Skeletal muscle tissue (tissue), 4 donors: ENCODE data around the gene PLCD4. TPM values are rescaled to one million over a fixed set of nuclear protein-coding genes. Genes with fewer than 3 reads are reported as not detected.
A peak's percentile ranks its signal among the peaks of the same experiment; 100 is the strongest.

Experiments
- H3K27ac ChIP-seq: one replicate; pipeline ENCODE4 v1.7.0; 2013; ENCODE audit warnings: mild to moderate bottlenecking, low read depth, low read length, inconsistent platforms
- H3K27me3 ChIP-seq, 3 donors: one replicate each; pipeline ENCODE4 v1.7.0; 2013; ENCODE audit warnings: low read length in 3 of 3; ENCODE audit not compliant: control insufficient read depth in 3 of 3, insufficient read depth in 3 of 3
- H3K36me3 ChIP-seq, 3 donors: one replicate each; pipeline ENCODE4 v1.7.0; 2013; ENCODE audit warnings: low read length in 3 of 3; ENCODE audit not compliant: control insufficient read depth in 3 of 3, insufficient read depth in 3 of 3
- H3K4me1 ChIP-seq, 3 donors: one replicate each; pipeline ENCODE4 v1.7.0; 2013; ENCODE audit warnings: low read length in 3 of 3, mild to moderate bottlenecking in 3 of 3; ENCODE audit not compliant: control insufficient read depth in 3 of 3, insufficient read depth in 3 of 3
- H3K4me3 ChIP-seq, 3 donors: one replicate each; pipeline ENCODE4 v1.7.0; 2013; ENCODE audit warnings: low read length in 3 of 3
- H3K9ac ChIP-seq, 3 donors: one replicate each; pipeline ENCODE4 v1.7.0; 2013; ENCODE audit warnings: low read length in 3 of 3, mild to moderate bottlenecking in 3 of 3, moderate library complexity in 2 of 3, low read depth in 1 of 3
- H3K9me3 ChIP-seq, 3 donors: one replicate each; pipeline ENCODE4 v1.7.0; 2013; ENCODE audit warnings: low read length in 3 of 3; ENCODE audit not compliant: control insufficient read depth in 3 of 3
- total RNA-seq: library from RNA; depleted of rRNA; stranded (reverse); fragments of >200 nt; gene quantifications from one replicate; pipeline ENCODE4 v1.2.3, GENCODE V29; 2014
- donor health status: Osteomylitis.

PLCD4 gene
- total RNA-seq, 1 donor from 2014 or later = 27.7 TPM

- H3K4me1 ChIP-seq = peaks cover 0 to 3% (median 0%) of the 10 kb centered on the region in 3 donors
- H3K27ac ChIP-seq = no peak overlapping the region
- H3K9ac ChIP-seq = no peak overlapping the region
- no peaks in the 10 kb centered on the region for H3K27me3 ChIP-seq
- peaks cover 69 to 84% (median 78%) of the 10 kb centered on the region in 3 donors for H3K36me3 ChIP-seq
- H3K4me3 ChIP-seq = no peak overlapping the region
- no peaks in the 10 kb centered on the region for H3K9me3 ChIP-seq
These were observed 35.1 kb downstream of the PLCD4 start for GRCh38 chr2:218642786-218643185.

DNA sequence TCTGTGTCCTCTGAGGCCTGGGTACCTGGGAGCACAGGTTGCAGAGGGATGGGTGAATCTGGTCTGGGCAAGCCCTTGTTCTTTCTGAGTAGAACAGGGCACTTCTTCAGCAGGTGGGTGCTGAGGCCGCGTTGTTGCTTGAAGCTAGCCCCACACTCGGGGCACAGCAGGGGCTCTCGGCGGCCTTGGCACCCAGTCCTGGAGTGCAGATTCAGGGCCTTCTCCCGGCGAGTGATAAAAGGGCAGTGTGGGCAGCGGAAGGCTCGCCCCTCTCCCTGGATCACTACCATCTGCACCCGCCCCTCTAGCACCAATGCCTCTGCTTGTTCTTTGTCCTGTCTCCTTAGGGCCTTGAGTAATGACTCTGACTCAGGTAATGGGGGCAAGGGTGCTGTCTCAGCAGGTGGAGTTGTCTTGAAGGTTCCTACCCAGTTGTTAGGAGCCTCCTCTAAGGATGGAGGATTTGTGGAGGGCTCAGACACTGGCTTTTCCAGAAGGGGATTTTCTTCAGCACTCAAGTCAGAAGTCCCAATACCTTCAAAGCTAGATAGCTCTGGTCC lies 36.1 kb downstream of the PLCD4 start:
- H3K9me3 ChIP-seq = no peaks in the 10 kb centered on the region
- H3K9ac ChIP-seq = no peak overlapping the region
- no peak overlapping the region for H3K27ac ChIP-seq
- peaks cover 69 to 84% (median 77%) of the 10 kb centered on the region in 3 donors for H3K36me3 ChIP-seq
- no peaks in the 10 kb centered on the region for H3K27me3 ChIP-seq
- no peak overlapping the region for H3K4me3 ChIP-seq
- peaks cover 0 to 7% (median 0%) of the 10 kb centered on the region in 3 donors for H3K4me1 ChIP-seq

DNA sequence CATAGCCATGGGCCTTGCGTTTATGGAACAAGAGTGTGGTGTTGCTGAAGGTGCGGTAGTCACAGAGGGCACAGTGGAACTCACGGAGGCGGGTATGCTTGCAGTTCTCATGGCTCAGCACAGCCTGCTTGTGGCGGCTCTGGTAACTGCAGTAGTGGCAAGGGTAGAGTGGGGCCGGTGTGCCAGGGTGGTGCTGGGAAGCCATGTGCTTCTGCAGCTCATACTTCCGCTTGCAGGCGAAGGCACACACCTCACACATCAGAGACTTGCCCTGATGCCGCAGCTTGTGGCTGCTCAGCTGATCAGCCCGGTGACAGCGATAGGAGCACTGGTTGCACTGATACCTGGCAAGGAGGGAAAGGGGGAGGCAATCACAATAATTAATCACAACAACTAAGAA lies 37.0 kb downstream of the PLCD4 start:
- peaks cover 73 to 85% (median 79%) of the 10 kb centered on the region in 3 donors for H3K36me3 ChIP-seq
- no peak overlapping the region for H3K9ac ChIP-seq
- H3K27me3 ChIP-seq = no peaks in the 10 kb centered on the region

GRCh38 chr2:218645126-218645525 lies 37.4 kb downstream of the PLCD4 start:
- H3K4me3 ChIP-seq = no peak overlapping the region
- no peak overlapping the region for H3K9ac ChIP-seq
- H3K27me3 ChIP-seq = no peaks in the 10 kb centered on the region
- H3K27ac ChIP-seq = no peak overlapping the region
- H3K9me3 ChIP-seq = no peaks in the 10 kb centered on the region
- peaks cover 74 to 88% (median 80%) of the 10 kb centered on the region in 3 donors for H3K36me3 ChIP-seq
- H3K4me1 ChIP-seq = peaks cover 0 to 7% (median 0%) of the 10 kb centered on the region in 3 donors

More for the DNA sequence above, 37.0 kb downstream of the PLCD4 start:
- H3K9me3 ChIP-seq = no peaks in the 10 kb centered on the region
- no peak overlapping the region for H3K4me3 ChIP-seq
- no peak overlapping the region for H3K27ac ChIP-seq
- H3K4me1 ChIP-seq = peaks cover 0 to 7% (median 0%) of the 10 kb centered on the region in 3 donors

DNA sequence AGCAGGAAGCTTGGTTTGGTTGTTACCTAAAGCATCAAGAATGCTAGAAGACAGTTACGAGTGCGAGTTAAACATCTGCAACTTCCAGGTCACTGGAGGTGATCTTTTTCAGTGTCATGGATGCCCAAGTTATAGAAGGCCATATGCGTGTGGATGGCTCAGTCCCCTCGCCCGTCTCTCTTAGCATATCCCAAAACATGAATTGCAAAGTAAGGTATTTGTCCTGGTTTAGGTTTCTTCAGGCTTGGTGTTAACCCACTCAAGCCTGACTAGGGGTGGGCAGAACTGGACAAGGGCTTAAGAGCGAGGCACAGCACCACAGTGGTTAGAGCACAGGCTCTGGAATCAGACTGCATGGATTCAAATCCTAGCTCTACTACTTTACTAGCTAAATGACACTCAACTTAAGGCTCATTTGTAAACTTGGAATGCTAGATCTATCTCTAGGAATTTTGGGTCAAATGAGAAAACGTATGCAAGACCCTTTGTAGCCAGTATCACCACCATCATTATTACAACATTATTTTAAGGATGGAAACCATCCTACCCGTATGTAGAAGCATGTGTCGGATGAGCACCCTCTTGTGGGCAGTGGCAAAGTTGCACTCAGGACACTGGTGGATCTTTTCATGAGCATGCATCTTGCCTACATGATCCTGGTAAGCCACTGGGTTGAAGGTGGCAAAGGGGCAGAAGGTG lies 40.5 kb downstream of the PLCD4 start:
- Histone ChIP-seq H3K27ac (no peak overlapping the region), H3K36me3 (peaks cover 68 to 86% (median 82%) of the 10 kb centered on the region in 3 donors), H3K9ac (no peak overlapping the region)

GRCh38 chr2:218648787-218649100 lies 41.0 kb downstream of the PLCD4 start:
- Histone ChIP-seq H3K36me3 (peaks cover 66 to 87% (median 78%) of the 10 kb centered on the region in 3 donors), H3K9ac (no peak overlapping the region), H3K27me3 (no peaks in the 10 kb centered on the region), H3K4me3 (no peak overlapping the region), H3K9me3 (no peaks in the 10 kb centered on the region), H3K4me1 (peaks cover 0 to 7% (median 0%) of the 10 kb centered on the region in 3 donors), H3K27ac (no peak overlapping the region)

More for the DNA sequence above, 40.5 kb downstream of the PLCD4 start:
- H3K27me3 ChIP-seq = no peaks in the 10 kb centered on the region
- H3K4me3 ChIP-seq = no peak overlapping the region
- H3K4me1 ChIP-seq = peaks cover 0 to 7% (median 0%) of the 10 kb centered on the region in 3 donors
- no peaks in the 10 kb centered on the region for H3K9me3 ChIP-seq

DNA sequence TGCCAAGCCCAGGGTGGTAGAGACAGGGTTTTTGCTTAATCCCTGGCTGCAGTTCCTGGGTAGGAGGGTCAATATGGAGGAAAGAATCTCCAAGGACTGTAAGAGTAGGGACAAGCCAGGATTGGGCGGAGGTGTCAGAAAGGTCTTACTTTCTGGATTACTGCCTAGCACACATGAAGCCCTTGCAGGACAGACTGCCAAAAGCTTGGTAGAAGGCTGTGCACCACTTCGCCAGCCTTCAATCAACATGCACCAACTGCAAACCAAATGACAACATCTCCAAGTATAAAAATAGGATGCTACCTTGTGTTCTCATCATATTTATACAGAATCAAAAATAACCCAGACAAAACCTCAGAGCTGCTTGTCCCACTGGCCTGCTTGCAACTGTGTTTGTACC lies 48.1 kb downstream of the PLCD4 start:
- Histone ChIP-seq H3K4me3 (peak overlapping the region; percentile 44 to 73 (median 59)), H3K4me1 (peaks cover 34 to 52% (median 41%) of the 10 kb centered on the region in 3 donors), H3K9me3 (no peaks in the 10 kb centered on the region)

GRCh38 chr2:218658671-218659257 lies 51.1 kb downstream of the PLCD4 start:
- Histone ChIP-seq H3K36me3 (peaks cover 29 to 43% (median 41%) of the 10 kb centered on the region in 3 donors), H3K4me1 (peaks cover 34 to 55% (median 41%) of the 10 kb centered on the region in 3 donors), H3K9ac (peak overlapping the region; percentile 78 to 92 (median 91)), H3K27me3 (no peaks in the 10 kb centered on the region), H3K4me3 (peak overlapping the region; percentile 90 to 93 (median 92)), H3K27ac (peak overlapping the region; percentile 81), H3K9me3 (no peaks in the 10 kb centered on the region)

More for the DNA sequence above, 48.1 kb downstream of the PLCD4 start:
- peak overlapping the region; percentile 98 for H3K27ac ChIP-seq
- peaks cover 19 to 38% (median 35%) of the 10 kb centered on the region in 3 donors for H3K36me3 ChIP-seq
- peak overlapping the region; percentile 60 to 93 (median 75) for H3K9ac ChIP-seq
- no peaks in the 10 kb centered on the region for H3K27me3 ChIP-seq

DNA sequence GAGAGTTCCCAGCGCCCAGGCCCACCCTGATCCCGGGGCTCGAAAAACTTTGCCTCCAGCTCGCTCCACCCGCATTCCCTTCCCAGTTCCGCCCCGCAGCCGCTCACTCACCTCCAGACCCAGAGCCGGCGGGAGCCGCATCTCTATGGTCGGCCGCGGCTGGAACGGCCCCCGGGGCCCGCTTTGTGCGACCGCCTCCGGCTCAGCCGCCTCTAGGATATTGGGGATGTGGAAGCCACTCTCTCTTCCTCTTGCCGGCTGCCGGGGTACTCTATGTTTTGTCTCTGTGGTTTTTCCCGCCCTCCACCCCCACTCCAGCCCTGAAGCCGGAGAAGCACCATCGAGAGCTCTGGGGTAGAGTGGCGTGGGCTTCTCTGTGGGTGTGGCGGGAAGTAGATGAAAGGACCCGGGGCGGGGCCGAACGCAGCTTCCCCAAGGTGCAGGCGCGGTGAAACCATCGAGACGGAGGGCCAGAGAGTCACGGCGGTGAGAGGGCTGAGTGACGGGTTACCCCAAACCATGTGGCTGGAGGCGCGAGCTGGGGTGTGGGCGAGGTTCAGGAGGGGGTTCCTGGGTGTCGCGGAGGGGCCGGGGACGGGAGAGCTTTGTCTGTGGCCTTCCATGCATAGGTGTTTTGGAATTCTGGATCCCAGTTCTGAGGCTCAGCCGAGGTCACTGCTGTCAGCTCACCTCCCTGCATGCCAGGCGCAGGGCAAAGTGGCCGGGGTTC lies 51.7 kb downstream of the PLCD4 start, which contains the start of the genes BCS1L and ZNF142:
BCS1L (plus strand) TSS at position 426 of the 730 bp plus-strand sequence. CDS start 1,305 bp downstream, outside the sequence.
ZNF142 (minus strand) TSS at position 366 of the 730 bp plus-strand sequence. CDS start 3,194 bp downstream, outside the sequence.
- Histone ChIP-seq H3K27me3 (no peaks in the 10 kb centered on the region), H3K4me1 (peaks cover 31 to 55% (median 41%) of the 10 kb centered on the region in 3 donors), H3K4me3 (peak within 1 kb of the TSS; percentile 90 to 93 (median 92)), H3K27ac (peak within 1 kb of the TSS; percentile 81), H3K9ac (peak within 1 kb of the TSS; percentile 87 to 92 (median 91)), H3K9me3 (no peaks in the 10 kb centered on the region), H3K36me3 (peaks cover 35 to 48% (median 41%) of the 10 kb centered on the region in 3 donors)
